Gastroesophageal sphincter (tissue), 3 donors: ENCODE results near the gene NSMF.

Experiments used
- CTCF ChIP-seq, 4 experiments: fragments of 200-600 bp in 2 of 4; fragments of 450-650 bp in 2 of 4; sonication (generic) in 1 of 4; IDR thresholded peaks; one replicate each; pipeline ENCODE4 v1.5.1; 2017 to 2019; ENCODE audit warnings: antibody characterized with exemption in 4 of 4, mild to moderate bottlenecking in 2 of 4, moderate library complexity in 2 of 4
- EP300 ChIP-seq: sonication (generic); formaldehyde crosslinking; IDR thresholded peaks from one replicate; pipeline ENCODE4 v1.6.1; 2017; ENCODE audit warnings: antibody characterized with exemption, mild to moderate bottlenecking
- POLR2A ChIP-seq, 2 donors: fragments of 450-650 bp; IDR thresholded peaks; one replicate each; pipeline ENCODE4 v1.6.1; 2017; ENCODE audit warnings: antibody characterized with exemption in 2 of 2, mild to moderate bottlenecking in 2 of 2, moderate library complexity in 1 of 2

- TF ChIP-seq EP300 (no peak), POLR2A (IDR thresholded peaks at IDR 0.05) (no peak), CTCF (IDR thresholded peaks at IDR 0.05) (no peak)
Measured at GRCh38 chr9:137449931-137450538, 9.1 kb downstream of the NSMF start.
